COLO668 (cell line): Measurements from ENCODE around the gene PRXL2A.

ENCODE experiments used
- DNase-seq: peaks from one replicate; lab custom pipeline; 2025; ENCODE audit not compliant: unreplicated experiment; lab: John Stamatoyannopoulos, UW

Gene PRXL2A

GRCh38 chr10:80444124-80444523 is 35.8 kb downstream of the PRXL2A start:
- no peak for DNase-seq

GRCh38 chr10:80444646-80445319 is 36.4 kb downstream of the PRXL2A start:
- peak; percentile 43 for DNase-seq

- DNase-seq, result no peak
These were observed 39.3 kb downstream of the PRXL2A start for GRCh38 chr10:80447436-80448190.

- no peak for DNase-seq
These were observed 40.0 kb downstream of the PRXL2A start for GRCh38 chr10:80448209-80448942.

- DNase-seq, result no peak
These were observed 41.2 kb downstream of the PRXL2A start for GRCh38 chr10:80449520-80449919.

GRCh38 chr10:80451132-80451531 is 42.8 kb downstream of the PRXL2A start:
- DNase-seq, result no peak

- no peak for DNase-seq
These were observed 43.7 kb downstream of the PRXL2A start for GRCh38 chr10:80452069-80452468.

GRCh38 chr10:80452640-80453039 is 44.3 kb downstream of the PRXL2A start:
- DNase-seq, result peak; percentile 3

- DNase-seq, result no peak
These were observed 44.9 kb downstream of the PRXL2A start for GRCh38 chr10:80453056-80453841.

- peak; percentile 84 for DNase-seq
These were observed 45.6 kb downstream of the PRXL2A start, which contains the start of gene TSPAN14 for GRCh38 chr10:80453842-80454512. TSS of gene TSPAN14 (plus strand) at chr10:80454310. CDS start at chr10:80489234, 34,924 bp downstream.

GRCh38 chr10:80454513-80455460 is 46.4 kb downstream of the PRXL2A start:
- peak; percentile 57 for DNase-seq

GRCh38 chr10:80455461-80456349 is 47.4 kb downstream of the PRXL2A start:
- no peak for DNase-seq

GRCh38 chr10:80457554-80458262 is 49.4 kb downstream of the PRXL2A start:
- peak; percentile 6 for DNase-seq

GRCh38 chr10:80458263-80458625 is 49.9 kb downstream of the PRXL2A start:
- no peak for DNase-seq

- DNase-seq, result no peak
These were observed 50.3 kb downstream of the PRXL2A start for GRCh38 chr10:80458638-80459037.

- peak; percentile 64 for DNase-seq
These were observed 50.9 kb downstream of the PRXL2A start for GRCh38 chr10:80459047-80459865.
